AG04449 (cell line): ENCODE results near the gene TMEM11.

Experiments
- CTCF ChIA-PET: fragments of 350-600 bp; formaldehyde crosslinking; extraction: SDS; loops from one replicate; lab custom pipeline; 2021; ENCODE audit warnings: antibody characterized with exemption; lab: Yijun Ruan, JAX
- POLR2A ChIA-PET: fragments of 400-600, 350-600 bp; formaldehyde crosslinking; extraction: SDS; loops from one replicate; lab custom pipeline; 2020; ENCODE audit warnings: antibody characterized with exemption, inconsistent platforms; lab: Yijun Ruan, JAX
- DNase-seq: peaks from one replicate; pipeline ENCODE4 v3.0.0-alpha.2; 2010; ENCODE audit warnings: low read depth, low spot score
- H3K4me3 ChIP-seq: 2 replicates; pipeline ENCODE4 v1.5.1; 2011; ENCODE audit warnings: low read depth, mild to moderate bottlenecking, control low read depth, low read length
- CTCF ChIP-seq: IDR thresholded peaks from one replicate; pipeline ENCODE4 v1.5.1; 2011; ENCODE audit warnings: mild to moderate bottlenecking, moderate library complexity, low read length, control low read depth, inconsistent platforms; ENCODE audit not compliant: insufficient read depth; ENCODE audit errors: missing control alignments

Gene TMEM11

GRCh38 chr17:21201298-21201595, 12.7 kb downstream of the TMEM11 start:
- no peak for DNase-seq
- H3K4me3 ChIP-seq, result no peak overlapping the region
- CTCF ChIA-PET, result interaction anchor here (1.3 kb wide), 1 partner anchor 28 kb away, joined by 3 read pairs; no protein-coding TSS in a partner anchor
- no peak for TF ChIP-seq CTCF
- POLR2A ChIA-PET, result no interaction called here

- ChIA-PET CTCF (interaction anchor here (1.0 to 2.3 kb wide), 6 partner anchors 10 to 71 kb away, joined by 3 to 7 read pairs (median 4); no protein-coding TSS in a partner anchor), POLR2A (interaction anchor here (1.4 kb wide), 1 partner anchor 13 kb away, joined by 5 read pairs; the partner anchor contains the start of gene TMEM11)
- no peak for DNase-seq
- no peak overlapping the region for H3K4me3 ChIP-seq
- no peak for TF ChIP-seq CTCF
These were observed 13.2 kb downstream of the TMEM11 start for GRCh38 chr17:21200590-21201297.

GRCh38 chr17:21199856-21200255, 14.1 kb downstream of the TMEM11 start:
- CTCF ChIA-PET, result interaction anchor here (1.0 to 2.3 kb wide), 7 partner anchors 8 to 71 kb away, joined by 3 to 7 read pairs (median 3); no protein-coding TSS in a partner anchor

GRCh38 chr17:21199311-21199710, 14.7 kb downstream of the TMEM11 start:
- CTCF ChIA-PET, result interaction anchor here (1.1 to 2.3 kb wide), 3 partner anchors 9 to 14 kb away, joined by 3 to 7 read pairs (median 5); no protein-coding TSS in a partner anchor
- POLR2A ChIA-PET, result interaction anchor here (0.5 to 1.4 kb wide), 2 partner anchors 14 to 41 kb away, joined by 3 to 5 read pairs; partner anchors contain the start of gene TMEM11
- H3K4me3 ChIP-seq, result no peak overlapping the region
- TF ChIP-seq CTCF, result no peak
- DNase-seq, result no peak

More at GRCh38 chr17:21199856-21200255, 14.1 kb downstream of the TMEM11 start:
- POLR2A ChIA-PET, result interaction anchor here (0.5 to 1.4 kb wide), 2 partner anchors 14 to 40 kb away, joined by 3 to 5 read pairs; partner anchors contain the start of gene TMEM11
- no peak for TF ChIP-seq CTCF
- H3K4me3 ChIP-seq, result no peak overlapping the region
- DNase-seq, result no peak

- no peak for DNase-seq
- ChIA-PET CTCF (interaction anchor here (2.3 kb wide), 1 partner anchor 13 kb away, joined by 7 read pairs; no protein-coding TSS in a partner anchor), POLR2A (no interaction called here)
- H3K4me3 ChIP-seq, result no peak overlapping the region
- no peak for TF ChIP-seq CTCF
These were observed 15.6 kb downstream of the TMEM11 start for GRCh38 chr17:21198411-21198810.

- TF ChIP-seq CTCF, result no peak
- CTCF ChIA-PET, result interaction anchor here (2.2 kb wide), 1 partner anchor 17 kb away, joined by 6 read pairs; the partner anchor contains the start of gene TMEM11
- POLR2A ChIA-PET, result no interaction called here
- no peak for DNase-seq
- no peak overlapping the region for H3K4me3 ChIP-seq
These were observed 17.8 kb downstream of the TMEM11 start for GRCh38 chr17:21196126-21196525.
